Fibroblast of skin of left biceps (primary cell): ENCODE results near the gene MAEA.
"Not testable (repeated sequence)": the region's sequence is repeated elsewhere in the genome, so short reads cannot be mapped to it uniquely, and the experiment has no call there.

Source experiments
- DNase-seq, 2 experiments: peaks; one replicate each; pipeline ENCODE4 v3.0.0-alpha.2; 2013; ENCODE audit warnings: low read depth in 2 of 2

Gene MAEA

DNA sequence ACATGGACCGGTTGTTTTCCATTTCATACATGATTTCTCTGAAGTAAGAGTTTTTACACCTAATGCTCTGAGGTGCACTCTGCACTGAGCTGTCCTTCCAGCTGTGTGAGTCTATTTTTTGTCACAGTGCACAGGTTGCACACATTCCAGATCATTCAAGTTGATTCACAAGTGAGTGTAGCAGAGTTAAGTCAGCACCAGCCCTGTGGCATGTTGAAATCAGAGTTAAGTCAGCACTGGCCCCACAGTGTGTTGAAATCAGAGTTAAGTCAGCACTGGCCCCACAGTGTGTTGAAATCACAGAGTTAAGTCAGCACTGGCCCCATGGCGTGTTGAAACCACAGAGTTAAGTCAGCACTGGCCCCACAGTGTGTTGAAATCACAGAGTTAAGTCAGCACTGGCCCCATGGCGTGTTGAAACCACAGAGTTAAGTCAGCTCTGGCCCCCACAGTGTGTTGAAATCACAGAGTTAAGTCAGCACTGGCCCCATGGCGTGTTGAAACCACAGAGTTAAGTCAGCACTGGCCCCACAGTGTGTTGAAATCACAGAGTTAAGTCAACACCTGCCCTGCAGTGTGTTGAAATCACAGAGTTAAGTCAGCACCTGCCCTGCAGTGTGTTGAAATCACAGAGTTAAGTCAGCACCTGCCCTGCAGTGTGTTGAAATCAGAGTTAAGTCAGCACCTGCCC, 45.6 kb downstream of the MAEA start:
- not testable (repeated sequence) for DNase-seq

DNA sequence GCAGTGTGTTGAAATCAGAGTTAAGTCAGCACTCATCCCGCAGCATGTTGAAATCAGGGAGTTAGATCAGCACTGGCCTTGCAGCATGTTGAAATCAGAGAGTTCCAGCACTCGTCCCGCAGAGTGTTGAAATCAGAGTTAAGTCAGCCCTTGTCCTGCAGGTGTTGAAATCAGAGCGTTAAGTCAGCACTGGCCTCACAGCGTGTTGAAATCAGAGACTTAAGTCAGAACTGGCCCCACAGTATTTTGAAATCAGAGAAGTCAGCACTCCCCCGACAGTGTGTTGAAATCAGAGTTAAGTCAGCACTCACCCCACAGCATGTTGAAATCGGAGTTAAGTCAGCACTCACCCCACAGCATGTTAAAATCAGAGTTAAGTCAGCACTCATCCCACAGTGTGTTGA, 46.4 kb downstream of the MAEA start:
- DNase-seq = no peak

DNA sequence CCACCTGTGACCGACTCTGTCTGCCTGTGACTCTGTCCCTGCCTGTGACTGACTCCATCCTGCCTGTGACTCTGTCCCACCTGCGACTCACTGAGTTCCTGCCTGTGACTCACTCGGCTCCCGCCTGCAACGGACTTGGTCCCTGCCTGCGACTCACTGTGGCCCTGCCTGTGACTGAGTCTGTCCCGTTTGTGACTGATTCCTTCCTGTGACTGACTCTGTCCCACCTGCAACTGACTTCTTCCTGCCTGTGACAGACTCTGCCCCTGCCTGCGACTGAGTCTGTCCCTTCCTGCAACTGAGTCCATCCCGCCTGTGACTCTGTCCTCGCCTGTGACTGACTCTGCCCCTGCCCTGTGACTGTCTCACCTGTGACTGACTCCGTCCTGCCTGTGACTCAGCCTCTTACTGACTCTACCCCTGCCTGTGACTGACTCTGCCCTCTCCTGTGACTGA, 47.7 kb downstream of the MAEA start:
- no peak for DNase-seq

DNA sequence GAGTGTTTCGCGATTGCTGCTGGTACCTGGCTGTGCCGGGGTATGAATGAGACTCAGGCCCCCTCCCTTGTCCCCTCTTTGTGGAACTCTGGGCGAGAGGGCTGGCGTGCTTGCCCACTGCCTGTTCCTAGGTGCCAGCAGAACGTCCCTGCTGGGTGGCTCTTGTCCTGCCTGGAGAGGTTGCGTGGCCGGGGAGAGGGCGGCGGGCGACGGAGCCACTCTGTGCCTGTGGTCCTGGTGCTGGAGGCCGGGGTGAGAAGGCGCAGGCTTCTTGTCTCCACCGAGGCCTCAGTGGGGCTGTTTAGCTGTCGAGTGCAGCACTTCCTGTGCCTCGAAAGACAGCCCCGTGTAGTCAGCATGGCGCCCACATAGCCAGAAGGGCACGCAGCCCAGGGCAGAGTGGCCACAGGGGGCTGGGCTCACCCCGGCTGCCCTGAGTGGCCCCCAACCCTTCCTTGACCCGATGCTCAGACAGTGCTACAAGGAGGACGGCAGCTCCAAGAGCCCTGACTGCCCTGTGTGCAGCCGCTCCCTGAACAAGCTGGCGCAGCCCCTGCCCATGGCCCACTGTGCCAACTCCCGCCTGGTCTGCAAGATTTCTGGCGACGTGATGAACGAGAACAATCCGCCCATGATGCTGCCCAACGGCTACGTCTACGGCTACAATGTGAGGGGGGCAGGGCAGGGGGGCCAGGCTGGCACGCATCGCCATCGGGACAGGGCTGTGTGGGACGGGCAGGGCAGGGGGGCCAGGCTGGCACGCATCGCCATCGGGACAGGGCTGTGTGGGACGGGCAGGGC, 48.5 kb downstream of the MAEA start:
- no peak for DNase-seq

DNA sequence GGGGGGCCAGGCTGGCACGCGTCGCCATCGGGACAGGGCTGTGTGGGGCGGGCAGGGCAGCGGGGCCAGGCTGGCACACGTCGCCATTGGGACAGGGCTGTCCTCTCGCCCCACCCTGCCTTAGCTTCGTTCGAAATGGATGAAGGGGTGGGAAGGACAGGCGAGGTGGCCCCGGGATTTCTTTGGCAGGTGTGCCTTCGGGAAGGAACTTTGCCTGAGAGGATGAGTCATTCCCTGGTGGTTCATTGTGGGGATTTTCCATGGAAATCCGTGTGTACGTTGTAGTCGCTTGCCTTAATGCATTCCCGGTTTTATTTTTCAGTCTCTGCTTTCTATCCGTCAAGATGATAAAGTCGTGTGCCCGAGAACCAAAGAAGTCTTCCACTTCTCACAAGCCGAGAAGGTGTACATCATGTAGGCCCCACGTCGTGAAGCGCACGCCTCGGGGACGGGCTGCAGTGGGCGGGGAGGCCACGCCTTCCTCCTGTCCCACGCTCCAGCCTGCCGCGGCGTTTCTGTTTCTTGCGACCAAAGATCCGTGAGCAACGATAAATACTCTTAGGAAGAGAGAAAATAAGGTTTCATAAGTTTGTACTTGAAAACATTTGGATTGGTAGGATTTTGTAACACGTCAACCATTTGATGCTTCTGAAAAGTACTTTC, 49.2 kb downstream of the MAEA start:
- DNase-seq = no peak

DNA sequence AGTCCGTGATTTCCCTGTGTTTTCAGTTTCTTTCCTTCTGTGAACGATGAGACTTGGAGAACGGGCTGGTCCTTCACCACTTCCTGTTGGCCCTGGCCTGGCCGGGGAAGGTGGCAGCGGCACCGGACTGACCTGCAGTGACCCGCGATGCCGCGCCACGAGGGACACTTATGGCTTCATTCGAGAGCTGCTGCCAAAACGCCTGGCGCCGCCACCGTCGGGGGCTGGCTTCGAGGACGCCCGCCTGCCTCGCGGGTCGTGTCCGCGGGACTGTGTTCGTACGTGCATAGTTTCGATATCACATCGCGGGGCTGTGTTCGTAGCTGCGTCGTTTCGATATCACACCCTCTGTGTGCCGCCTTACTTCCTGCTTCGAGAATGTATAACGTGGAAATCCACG, 49.8 kb downstream of the MAEA start:
- DNase-seq = no peak

DNA sequence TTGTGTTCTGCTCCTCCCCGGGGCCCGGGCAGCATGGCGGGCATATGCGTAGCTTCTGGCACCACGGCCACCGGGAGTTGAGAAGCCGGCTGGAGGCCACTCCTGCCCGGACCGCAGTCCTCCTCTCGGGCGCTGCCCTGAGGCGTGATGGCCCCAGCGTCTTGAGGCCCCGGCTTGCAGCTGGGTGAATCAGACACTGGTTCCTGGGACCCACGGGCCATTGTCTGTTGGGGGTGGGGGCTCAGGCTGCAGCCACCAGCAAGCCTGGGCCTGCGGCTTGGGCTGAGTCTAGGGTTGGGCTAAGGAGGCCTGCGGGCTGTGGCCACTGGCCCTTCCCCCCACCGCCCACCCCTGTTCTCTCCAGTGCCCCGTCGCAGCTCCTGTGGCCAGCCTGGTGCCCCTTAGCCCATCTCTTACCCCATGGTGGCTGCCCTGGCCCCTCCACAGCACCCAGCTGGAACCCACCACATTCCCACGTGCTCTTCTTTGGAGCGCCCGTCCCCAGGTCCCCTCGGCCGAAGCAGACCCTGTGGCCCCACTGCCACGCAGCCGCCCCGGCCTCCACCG, 50.6 kb downstream of the MAEA start:
- DNase-seq = no peak

DNA sequence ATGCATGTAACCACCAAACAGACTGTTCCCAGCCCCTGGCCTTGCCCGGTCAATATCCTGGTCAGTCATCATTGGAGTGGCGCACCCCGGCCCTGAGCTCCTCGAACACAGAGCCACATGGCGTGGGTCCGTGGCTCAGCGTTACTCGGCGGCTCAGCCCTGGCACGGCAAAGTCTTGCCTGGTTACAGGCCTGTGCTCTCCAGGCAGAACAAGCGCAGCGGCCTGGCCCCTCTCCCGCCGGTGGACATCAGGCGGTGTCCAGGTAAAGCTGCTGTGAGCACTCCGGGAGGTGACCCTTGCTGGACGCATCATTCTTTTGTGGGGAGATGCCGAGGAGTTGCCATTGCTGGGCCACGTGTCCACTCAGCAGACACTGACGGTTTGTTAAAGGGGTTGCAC, 51.2 kb downstream of the MAEA start:
- no peak for DNase-seq

DNA sequence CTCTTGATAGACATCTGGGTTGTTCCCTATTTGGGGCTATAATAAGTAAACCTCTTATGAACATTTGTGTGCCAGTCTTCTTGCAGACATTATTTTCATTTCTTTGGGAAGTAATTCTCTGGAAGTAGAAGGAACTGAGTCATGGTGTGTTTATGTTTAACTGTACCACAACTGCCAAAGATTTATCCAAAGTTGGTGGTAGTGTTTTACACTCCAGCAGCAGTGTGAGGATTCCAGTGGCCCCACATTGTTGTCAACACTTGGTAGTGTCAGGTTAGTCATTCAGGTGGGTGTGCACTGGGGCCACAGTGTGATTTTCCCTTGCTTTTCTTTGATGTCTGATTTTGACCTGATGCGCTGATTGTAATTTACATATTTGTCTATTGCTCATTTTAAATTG, 52.3 kb downstream of the MAEA start:
- DNase-seq = no peak

DNA sequence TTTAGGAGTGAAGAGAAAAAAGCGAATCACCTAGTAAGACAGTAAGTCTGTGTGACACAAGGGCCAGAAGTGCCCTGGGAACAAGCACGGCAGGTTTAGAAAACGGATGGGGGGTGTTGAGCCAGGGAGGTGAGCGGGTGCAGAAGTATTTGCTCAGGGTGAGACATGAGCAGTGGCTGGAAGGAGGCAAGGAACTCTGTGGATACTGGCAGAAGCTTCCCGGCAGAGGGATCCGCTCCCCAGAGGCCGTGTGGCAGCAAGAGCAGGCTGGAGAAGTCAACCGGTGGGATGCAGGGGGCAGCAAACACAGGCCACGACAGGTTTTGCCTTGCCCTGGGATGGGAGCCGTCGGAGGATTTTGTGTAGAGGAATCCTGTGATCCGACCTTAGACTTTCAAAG, 55.0 kb downstream of the MAEA start:
- no peak for DNase-seq

DNA sequence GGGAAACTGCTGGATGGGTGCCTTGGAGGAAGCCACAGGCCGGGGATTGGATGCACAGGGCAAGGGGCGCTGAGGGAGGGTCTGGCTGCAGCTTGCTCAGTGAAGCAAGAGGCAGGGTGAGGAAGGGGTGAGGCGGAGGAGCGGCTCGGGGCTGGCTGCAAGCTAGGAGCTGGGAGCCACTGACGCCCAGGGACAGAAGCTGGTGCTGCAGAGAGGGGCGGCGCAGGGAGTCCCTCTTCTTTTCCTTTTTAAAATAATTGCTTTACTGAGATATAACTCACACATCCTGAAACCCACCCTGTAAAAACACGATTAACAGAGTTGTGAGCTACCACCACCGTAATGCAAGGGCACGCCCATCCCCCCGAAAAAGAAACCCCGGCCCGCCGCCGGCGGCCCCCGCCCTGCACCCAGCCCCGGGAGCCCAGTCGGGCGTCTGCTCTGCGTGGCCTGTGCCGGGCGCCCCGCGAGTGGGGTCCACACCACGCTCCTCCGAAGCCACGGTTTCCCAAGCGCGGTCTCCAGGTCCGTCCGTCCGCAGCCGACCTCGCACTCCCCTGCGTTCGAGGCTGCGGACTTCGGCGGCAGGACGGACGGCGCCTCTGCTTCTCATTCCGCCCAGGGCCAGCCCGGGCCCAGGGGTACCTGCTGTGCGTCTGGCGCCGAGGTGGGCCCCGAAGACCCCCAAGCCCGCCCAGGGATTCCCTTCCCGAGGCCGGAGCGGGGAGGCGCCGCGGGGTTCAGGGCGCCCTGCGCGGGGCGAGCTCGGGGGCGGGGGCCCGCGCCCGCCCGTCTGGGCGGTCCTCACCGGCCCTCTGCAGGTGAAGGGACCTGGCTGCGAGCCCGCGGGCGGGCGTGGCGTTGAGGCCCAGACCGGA, 56.5 kb downstream of the MAEA start:
- no peak for DNase-seq

DNA sequence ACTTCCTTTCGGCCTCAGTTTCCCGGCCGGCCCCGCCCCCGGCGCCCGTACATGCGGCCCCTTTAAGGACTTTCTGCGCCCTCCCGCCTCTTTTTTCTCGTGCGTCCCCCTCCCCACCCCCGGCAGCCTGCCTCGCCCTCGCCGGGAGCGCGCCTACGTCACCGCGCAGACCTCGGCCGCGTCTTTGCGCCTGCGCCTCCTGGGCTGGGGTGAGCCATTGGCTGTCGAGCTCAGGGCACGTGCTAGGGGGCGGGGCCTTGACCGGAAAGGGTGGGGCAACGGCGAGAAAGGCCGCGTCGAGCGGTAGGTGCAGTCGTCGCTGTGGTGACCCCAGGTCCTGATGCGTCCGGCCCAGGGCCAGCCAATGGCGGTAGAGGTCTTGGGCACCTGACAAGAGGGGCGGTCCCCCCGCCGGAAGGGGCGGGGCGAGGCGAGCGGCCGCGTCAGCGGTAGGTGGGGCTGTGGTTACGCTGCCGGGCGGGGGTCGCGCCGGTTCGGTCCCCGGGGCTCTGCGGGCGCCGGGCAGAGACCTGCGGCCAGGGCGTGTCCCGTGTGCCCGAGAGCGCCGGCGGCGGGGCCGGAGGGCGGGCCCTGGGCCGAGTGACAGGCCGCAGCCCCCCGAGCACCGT, 57.2 kb downstream of the MAEA start, which contains the start of gene UVSSA:
Gene UVSSA (plus strand): TSS at position 428 of the 629 bp plus-strand sequence. CDS start 884 bp downstream, outside the sequence.
- peak; percentile 98 to 99 for DNase-seq

DNA sequence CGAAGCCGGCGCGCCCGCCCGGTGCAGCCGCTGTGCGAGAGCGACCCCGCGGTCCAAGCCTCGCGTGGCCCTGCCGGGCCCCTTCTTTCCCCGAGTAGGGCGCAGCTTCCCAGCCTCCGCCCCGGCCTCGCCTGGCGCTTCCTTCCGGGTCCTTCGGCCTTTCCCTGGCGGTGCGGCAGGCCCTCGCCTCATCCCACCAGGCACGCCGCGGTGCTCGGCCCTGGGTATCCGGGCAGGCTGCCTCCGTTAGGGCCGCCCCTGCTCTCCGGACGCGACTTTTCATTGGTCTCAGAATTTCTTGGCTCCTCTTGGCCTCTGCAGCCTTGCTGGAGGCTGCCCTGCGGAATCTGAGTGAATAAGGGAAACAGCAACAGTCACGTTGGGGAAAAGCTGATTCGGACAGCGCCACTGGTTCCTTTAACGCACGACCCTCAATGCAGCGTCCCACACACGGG, 57.7 kb downstream of the MAEA start:
- peak in 1 of 2 experiments; percentile 45 for DNase-seq

DNA sequence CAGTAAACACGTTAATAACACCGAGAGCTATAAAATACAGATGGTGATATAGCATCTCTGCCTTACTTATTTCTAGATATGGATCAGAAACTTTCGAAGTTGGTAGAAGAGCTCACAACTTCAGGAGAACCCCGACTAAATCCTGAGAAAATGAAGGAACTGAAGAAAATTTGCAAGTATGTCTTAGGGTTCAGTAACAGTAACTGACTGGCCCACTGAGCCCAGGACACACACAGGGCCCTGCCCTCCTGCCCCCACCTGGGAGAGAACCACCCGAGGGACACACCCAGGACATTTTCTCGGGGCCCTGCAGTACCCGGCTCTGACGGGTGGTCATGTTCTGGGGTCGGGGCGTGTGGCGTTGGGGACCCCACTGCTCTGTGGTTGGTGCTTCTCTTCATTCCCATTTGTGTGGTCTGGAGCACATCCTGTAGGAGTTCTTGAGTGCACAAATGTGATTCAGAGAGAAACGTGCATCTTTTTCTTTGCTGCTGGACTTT, 58.4 kb downstream of the MAEA start:
- no peak for DNase-seq

DNA sequence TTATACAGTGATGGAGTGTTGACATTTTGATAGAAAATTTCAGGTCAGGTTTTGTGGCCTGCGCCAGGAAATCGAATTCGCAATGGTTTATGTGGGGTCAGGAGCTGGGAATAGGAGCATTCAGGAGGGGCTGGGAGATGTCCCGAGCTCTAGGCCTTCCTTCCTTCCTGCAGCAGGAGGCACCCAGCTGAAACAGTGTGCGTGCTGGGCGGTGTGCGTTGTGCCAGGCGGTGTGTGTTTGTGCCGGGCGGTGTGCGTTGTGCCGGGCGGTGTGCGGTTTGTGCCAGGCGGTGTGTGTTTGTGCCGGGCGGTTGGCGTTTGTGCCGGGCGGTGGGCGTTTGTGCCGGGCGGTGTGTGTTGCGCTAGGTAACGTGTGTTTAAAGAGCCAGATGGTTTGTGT, 59.1 kb downstream of the MAEA start:
- no peak for DNase-seq

DNA sequence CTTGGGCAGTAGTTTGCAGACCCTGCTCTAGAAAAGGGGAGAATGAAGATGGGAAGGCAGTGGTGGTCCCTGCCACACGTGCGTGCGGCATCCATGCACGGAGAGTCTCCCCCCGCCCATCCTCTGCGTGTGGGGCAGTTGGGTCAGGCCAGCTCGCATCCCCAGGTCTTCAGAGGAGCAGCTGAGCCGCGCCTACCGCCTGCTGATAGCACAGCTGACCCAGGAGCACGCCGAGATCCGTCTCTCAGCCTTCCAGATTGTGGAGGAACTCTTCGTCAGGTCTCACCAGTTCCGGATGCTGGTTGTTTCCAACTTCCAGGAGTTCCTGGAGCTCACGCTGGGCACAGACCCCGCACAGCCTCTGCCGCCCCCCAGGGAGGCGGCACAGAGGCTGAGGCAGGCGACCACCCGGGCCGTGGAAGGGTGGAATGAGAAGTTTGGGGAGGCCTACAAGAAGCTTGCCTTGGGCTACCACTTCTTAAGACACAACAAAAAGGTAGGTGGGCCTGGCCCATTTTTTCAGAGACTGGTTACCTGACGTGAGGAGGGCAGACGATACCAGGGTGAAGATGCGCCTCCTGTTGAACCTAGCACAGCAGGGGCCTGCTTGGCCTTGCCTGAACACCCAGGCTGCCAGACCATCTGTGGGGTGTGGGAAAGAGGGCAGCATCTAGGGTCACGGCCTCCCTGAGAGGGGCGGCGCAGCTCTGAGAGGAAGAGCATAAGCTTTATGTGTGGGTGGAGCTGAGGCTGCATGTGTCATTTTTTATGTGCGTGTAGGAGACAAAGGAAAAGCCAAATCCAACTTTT, 59.9 kb downstream of the MAEA start:
- DNase-seq = no peak

DNA sequence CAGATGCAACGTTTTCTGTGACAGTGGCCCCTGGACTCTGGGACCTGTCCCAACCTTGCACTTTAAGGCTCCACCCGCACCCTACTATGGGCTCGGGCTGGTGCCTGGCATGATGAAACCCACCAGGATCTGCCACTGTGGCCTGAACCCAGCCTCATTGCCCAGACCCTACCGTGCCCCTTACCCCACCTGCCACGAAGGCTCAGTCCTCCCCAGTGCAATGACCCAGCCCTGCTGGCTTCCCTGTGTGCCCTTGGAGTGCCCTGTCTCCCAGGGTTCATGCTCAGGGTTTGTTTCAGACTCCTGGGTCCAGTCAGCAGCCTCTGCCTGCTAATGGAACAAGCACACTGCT, 60.5 kb downstream of the MAEA start:
- DNase-seq = no peak

DNA sequence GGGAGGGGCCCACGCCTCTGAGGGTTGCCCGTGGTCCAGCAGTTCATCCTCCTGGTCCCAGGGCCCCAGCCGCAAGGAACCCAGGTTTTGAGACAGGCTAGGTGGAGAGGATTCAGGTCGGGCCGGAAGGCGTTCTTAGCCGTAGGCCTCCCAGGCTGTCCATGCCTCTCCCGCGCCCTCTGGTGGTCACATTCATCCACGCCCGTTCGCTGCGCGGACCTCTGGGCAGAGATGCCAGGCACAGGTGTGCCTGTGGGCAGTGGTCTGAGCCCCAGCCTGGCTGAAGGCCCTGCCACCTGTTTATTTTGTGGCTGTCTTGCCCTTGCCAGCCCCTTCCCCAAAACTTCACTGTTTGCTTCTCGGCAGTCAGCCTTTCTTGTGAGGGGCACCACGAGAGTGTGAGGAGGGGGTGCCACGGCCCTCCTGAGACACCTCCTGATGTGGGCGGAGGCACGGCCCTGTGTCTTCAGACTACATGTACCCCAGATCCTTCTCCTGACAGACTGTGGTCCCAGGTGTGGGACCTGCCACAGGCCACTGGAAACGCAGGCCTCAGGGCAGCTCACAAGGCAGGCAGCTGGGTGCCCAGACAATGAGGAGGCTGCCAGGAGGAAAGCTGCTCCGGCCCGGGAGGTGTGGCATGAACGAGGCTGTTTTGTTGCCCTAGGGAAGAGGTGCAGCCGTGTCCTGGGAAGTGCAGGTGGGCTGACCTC, 62.3 kb downstream of the MAEA start:
- DNase-seq = no peak

DNA sequence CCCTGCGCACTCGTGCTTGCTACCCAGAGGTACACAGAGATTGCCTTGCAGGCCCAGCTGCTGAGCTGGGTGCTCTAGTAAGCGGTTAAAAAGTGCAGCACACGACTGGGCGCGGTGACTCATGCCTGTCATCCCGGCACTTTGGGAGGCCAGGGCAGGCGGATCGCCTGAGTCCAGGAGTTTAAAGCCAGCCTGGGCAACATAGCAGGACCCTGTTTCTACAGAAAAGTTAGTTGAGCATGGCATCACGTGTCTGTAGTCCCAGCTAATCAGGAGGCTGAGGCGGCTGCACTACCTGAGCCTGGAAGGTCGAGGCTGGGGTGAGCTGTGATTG, 62.8 kb downstream of the MAEA start:
- no peak for DNase-seq
